Stimulated activated CD4-positive, alpha-beta T cell treated with anti-CD3 and anti-CD28 coated beads, Interleukin-4, amount 100 ng/mL, for 4 hours (primary cell): ENCODE measurements around the gene GOSR2.

Source experiments
- DNase-seq, 2 experiments: peaks; one replicate each; pipeline ENCODE4 v3.0.0-alpha.2; 2020

The GOSR2 gene

DNA sequence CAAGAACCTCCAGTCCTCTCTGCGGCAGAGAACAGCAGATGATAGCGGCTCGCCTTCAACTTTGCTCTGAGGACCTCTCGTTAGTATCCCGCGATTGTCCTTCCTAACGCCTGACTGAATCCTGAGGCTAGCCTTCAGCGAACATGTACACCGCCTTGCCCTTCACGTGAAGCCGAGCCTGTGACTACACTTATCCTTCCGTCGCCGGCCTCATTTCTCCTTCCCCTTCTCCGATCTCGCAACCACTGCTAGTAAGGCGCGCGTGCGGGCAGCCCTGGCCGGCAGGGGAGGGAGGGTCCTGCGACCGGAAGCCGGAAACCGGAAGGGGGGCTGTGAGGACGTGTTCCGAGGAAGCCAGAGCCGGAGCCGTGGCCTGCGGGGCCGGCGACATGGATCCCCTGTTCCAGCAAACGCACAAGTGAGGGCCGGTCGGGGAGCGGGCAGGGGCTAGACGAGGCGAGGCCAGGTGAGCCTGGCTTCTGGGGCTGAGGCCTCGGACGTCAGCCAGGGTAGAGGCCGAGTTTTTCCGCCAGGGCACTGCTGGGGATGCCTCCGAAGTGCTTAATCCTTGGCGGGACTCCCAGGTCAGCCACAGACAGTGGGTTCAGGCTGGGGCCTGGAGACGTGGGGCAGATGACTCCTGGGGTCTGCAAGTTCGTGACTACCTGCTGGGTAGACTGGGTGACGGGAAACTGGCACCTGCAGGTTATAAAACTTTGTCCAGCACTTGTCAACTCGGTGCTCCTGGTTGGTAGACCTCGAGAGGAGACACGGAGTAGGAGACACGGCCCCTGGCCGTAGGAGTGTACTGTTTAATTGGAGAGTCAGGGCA is at the start of gene GOSR2:
Gene GOSR2, plus strand, starts transcription at position 357 of the 832 bp plus-strand sequence. Its CDS starts 33 bp downstream, at position 390.
- peak; percentile 84 to 87 for DNase-seq

DNA sequence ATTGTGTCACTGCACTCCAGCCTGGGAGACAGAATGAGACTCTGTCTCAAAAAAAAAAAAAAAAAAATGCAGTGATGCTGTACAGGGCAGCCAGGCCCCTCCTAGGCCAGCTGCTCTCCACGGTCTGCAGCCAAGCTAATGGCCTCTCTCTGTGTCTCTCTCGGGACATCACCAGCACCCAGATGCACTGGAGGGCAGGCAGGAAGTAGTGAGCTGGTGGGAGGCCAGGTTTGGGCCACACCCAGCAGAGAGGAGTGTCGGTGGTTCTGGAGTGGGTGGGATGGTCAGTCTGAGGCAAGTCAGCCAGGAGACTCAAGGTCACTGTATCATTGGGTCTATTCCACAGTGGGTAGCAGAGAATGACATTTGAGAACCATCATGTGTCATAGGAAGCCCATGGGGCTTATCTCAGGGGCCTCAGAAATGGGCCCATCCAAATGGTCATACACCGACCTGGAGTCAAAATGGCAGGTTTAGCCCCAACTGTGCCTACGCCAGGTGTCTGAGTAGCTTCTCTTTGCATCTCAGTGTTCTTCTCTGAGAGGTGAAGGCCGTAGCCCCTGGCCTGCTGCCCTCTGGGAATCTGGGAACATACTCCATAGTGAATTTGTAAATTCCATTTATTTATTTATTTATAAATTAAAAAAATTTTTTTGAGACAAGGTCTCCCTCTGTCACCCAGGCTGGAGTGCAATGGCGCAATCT is 48.9 kb upstream of the GOSR2 start:
- no peak for DNase-seq

DNA sequence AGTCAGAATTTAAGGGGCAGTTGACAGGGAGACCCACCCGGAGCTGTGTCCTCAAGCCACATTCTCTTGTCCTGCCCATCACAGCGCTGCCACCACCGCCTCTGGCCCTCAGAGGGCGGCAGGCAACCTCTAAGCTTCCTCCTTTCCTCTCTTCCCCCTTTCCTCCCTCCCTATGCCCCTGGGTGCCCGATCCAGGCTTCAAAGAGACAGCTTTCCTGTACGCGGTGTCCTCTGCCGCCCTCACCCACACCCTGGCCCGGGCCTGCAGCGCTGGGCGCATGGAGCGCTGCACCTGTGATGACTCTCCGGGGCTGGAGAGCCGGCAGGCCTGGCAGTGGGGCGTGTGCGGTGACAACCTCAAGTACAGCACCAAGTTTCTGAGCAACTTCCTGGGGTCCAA is 48.1 kb upstream of the GOSR2 start:
- DNase-seq: no peak

DNA sequence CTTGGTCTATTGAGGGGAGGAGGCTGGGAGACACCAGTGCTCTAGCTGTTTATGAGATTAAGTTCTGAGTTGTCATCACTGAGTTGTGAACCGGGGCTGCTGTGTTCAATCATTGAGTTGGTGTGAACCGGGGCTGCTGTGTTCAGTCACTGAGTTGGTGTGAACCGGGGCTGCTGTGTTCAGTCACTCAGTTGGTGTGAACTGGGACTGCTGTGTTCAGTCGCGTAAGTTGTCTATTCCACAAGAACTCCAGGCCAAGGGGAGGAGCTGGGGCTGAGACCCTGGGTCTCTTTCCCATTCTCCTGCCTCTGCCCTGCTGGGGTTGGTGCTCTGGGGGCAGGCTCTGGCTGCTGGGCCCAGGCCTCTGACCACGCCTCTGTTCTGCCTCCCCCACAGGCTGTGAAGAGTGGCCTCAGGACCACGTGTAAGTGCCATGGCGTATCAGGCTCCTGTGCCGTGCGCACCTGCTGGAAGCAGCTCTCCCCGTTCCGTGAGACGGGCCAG is 47.1 kb upstream of the GOSR2 start:
- DNase-seq: no peak

DNA sequence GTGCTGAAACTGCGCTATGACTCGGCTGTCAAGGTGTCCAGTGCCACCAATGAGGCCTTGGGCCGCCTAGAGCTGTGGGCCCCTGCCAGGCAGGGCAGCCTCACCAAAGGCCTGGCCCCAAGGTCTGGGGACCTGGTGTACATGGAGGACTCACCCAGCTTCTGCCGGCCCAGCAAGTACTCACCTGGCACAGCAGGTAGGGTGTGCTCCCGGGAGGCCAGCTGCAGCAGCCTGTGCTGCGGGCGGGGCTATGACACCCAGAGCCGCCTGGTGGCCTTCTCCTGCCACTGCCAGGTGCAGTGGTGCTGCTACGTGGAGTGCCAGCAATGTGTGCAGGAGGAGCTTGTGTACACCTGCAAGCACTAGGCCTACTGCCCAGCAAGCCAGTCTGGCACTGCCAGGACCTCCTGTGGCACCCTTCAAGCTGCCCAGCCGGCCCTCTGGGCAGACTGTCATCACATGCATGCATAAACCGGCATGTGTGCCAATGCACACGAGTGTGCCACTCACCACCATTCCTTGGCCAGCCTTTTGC is 46.5 kb upstream of the GOSR2 start:
- no peak for DNase-seq

DNA sequence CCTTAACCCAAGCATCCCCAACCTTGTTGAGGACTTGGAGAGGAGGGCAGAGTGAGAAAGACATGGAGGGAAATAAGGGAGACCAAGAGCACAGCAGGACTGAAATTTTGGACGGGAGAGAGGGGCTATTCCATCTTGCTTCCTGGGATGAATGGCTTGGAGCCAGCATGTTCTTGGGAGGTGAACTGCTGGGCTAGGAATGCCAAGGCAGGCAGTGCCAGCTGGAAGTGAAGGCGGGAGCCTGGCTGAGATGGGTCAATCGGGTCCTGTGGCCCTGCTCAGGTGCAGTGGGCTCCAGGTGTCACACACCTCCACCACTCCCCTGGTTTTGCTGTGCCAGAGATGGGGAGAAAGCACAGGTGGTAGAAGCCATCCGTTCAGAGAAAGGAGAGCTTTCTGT is 46.0 kb upstream of the GOSR2 start:
- DNase-seq: no peak

DNA sequence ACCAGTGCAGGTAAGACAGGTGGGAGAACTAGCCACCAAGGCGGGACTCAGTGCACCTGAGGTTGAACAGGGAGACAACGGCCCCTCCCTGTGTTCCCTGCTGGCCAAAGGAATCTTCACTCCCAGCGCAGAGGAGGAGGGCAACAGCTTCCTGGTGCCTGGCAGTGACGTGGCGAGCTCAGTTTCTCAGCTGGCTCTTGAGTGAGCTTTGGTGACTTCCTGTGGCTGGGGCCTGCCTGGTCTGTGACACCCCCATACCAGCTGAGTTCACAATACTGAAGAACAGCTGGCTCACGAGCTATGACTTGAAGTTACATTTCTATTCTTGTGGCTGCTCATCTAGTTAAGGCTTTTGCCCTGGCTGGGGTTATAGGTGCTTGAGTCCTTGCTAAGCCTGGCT is 45.5 kb upstream of the GOSR2 start:
- DNase-seq: no peak

DNA sequence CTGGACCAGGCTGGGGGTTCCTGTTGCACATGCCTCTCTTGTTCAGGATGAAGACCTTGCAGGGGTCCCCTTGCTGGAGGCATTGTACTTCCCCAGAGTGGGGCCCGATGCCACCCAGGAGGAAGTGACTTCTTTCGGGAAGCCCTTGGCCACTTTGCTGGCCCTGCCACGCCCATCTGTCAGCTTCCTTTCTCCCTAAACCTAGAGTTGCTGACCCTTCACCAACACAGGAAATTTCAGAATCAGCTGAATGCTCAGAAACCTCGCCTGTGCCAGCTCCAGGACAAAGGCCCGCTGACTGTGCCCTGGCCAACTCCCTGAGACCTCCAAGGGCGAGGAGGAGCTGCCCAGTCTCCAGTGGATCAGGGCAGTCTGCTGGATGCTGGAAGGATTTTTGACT is 44.9 kb upstream of the GOSR2 start:
- DNase-seq: no peak

DNA sequence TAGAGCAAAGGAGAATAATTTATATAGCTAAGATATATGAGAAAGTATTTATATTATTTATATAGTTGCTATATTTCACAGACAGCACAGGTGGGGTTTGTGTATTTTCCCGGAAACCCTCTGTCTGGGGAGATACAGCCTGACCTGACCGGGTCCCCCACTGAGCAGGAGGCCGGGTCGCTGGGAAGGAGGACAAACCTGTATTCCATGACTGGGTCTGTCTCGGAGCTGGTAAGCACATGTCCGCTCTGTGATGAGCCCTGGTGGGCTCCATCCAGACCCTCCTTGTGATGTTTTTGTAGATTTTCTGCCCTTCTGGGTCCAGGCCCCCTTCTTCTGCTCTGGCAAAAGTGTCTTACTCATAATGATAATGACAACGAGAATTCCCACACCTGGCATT is 43.9 kb upstream of the GOSR2 start:
- DNase-seq: no peak

DNA sequence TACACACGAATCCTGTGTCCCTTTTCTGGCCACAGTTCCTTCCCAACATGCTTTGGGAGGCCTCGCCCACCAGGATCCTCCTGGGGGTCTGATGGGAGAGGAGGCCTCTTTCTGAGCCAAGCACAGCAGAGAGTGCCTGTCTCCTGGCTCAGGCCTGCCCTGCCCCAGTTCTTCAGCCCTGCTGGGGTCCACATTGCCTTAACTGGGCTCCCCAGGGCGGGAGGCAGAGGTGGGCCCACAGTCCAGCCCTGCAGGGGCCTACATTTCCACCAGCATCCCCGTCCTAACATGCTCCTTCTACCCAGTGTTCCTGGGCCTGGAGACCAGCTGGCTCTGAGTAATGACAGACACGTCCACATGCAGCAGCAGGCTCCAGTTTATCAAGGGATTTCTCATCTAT is 41.9 kb upstream of the GOSR2 start:
- no peak for DNase-seq

DNA sequence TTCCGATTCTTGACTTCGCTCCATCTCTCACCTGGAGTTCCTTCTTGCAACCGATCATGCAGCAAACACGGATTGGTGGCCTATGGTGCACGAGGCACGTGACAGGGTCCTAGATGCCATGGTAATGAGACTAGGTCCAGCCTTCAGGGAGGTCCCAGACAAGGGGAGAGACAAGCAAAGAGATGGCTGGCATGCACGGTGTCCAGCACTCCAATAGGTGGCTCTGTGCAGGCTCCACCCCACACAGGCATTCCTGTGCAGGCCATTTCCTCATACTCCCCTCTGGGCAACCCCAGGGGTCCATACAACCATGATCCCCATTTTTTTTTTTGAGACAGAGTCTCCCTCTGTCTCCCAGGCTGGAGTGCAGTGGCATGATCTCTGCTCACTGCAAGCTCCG is 40.3 kb upstream of the GOSR2 start:
- no peak for DNase-seq

DNA sequence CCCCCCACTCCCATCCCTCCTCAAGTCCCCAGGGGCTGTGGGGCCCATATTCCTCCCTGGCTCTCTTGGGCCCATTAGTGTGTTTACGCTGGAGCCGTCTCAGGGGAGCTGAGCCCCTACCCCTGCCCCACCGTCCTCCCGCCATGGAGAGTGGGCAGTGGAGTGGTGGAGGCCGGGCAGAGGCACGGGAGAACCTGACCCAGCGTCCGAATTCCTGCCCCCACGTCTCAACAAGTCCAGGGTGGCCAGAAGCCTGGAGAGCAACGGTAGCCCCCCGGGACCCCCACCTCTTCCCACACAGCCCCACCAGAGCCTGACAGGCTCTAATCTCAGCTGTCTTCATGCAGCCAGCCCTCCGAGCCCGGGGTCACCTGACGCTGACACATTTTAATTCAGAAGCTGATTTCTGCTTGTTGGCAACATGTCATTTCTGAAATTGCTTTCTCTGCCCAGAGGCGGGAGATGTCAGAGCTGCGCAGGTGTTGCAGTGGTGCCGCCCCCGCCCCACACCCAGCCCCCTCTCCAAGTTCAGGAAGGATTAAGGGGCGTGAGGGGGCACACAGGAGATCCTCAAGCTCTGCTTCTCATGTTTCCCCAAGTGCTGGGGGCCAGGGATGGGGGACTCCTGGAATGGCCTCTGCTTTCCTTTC is 39.0 kb upstream of the GOSR2 start:
- no peak for DNase-seq

DNA sequence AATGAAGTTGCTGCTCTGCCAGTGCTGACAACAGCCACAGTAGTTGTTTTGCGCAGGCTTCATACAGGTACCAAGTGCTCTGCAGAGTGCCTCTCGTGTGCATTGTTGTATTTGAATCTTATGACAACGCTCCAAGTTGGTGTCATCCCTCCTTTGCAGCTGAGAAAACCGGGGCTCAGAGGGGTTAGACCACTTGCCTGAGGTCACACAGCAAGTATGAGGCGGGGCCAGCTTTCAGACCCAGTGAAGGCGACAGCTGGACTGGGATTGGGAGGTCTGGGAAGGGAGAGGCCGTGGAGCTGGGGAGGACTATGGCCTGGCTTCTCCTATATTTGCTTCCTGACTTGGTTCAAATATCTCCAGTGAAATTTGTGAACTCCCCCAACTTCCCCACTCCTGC is 38.4 kb upstream of the GOSR2 start:
- DNase-seq: no peak

DNA sequence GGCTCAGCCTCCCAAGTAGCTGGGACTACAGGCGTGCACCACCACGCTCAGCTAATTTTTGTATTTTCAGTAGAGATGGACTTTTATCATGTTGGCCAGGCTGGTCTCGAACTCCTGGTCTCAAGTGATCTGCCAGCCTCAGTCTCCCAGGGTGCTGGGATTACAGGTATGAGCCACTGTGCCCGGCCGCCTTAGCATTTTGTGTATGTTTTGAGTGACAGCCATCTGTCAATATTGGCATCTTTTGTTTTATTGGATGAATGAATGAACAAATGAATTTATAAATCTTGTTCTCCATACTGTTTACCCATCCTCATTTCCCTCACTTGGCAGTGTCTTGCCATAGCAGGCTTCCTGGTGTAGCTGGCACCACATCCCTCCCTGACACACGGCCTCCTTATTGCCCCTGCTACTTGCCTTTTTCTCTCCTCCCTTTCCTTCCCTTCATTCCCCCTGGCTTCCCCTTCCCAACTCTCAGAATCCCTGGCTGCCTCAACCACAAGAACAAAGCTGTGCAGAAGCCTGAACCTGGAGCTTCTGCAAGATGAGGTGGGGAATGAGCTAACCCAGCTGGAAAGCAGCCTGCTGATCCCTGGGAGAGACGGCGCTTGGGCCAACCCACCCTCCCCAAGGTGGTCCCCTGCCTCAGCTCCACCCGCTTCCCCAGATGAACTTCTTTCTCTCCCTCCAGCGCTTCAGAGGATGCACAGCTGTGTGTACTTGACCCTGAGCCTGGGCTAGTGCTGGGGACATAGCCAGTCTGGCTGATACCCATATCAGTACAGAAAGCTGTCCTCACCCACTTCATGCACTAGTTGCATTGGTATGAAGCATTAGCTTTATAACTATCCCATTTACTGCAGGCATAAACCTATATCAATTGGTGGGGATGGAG is 37.3 kb upstream of the GOSR2 start:
- no peak for DNase-seq

DNA sequence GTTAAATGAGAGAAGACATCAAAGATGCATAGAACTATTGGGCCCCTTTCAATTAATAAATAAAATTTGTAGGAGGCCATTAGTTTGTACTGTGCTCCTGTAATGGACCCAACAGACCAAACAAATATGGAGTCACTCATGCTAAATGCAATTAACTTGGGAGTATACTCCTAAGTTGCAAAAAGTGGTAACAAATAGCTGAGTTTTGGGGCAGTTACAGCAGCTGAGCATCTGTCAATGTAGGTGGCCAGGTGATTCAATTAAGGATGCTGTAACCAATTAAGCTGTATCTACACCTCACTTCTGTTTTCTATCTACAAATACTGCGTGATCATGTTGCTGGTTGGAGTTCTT is 36.7 kb upstream of the GOSR2 start:
- DNase-seq: no peak

DNA sequence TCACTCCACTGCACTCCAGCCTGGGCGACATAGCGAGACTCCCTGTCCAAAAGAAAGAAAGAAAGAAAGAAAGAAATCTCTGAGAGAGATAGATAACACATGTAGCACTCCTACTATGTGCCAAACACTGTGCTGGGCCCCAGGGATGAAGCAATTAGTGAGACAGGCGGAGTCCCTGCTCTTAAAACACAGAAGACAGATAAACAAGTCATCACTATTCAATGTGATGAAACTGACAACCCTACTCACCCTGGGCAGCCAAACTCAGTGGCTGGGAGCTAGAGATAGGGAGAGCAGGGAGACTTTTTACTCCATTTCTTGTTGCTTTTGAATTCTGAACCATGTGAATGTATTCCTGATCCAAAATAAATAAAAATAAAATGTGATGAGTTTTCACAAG is 35.2 kb upstream of the GOSR2 start:
- no peak for DNase-seq

DNA sequence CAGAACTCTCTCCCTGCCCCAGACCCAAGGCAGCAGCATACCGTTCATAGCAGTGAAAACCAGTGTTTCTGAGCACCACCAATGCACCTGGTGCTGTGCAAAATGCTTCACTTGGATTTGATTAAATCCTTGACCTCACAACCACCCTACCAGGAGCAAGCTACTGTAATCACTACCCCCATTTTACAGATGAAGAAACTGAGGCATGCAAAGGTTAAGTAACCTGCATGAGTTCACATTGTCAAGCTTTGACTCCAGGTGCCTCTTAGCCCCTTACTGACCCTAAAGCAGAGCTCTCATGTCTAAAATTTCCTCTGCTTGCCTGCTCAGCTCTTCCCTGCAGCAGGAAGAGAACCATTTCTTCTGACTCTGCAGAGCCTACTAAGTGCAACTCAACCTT is 34.2 kb upstream of the GOSR2 start:
- no peak for DNase-seq

DNA sequence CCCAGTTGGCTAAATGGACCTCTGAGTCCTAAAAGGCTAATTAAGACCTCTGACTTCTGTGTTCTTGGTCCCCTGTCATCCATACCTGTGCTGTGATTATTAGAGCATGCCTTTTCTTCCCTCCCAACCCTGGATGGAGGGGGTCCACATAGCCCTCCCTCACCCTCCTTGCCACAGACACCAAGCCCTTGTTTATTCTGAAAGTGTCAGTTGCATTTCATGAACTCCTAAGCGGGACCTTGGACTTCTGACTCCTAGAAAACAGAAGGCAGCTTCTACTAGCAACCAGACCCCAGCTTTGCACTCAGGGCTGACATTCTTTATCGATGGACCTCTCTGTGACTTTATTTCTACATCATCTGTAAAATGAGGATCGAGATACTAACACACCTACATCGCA is 33.4 kb upstream of the GOSR2 start:
- DNase-seq: no peak

DNA sequence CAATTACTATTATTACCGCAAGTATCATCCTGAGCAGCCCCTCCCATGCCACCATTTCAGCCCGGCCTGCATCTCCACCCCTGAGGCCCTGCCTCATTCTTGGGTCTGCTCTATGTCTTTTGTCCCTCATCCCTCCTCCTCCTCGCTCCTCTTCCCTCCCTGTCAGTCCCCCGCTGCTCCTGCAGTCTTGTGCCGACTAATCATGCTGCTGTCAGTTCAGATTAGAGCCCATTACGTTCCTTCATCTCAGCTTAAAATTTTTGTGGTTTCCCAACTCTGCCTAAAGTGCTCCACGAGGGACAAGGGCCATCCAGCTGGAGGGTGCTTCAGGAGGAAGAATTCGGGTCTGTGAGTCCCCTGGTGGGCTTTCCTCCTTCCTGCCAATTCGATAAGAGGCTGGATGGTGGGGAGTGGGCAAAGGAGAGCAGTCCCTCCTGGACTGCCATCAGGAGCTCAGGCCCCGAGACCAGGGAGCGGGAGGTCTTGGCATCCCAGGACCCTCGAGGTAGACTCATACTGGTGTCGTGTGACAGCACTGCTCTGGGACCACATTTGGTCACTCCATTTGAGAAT is 32.9 kb upstream of the GOSR2 start:
- no peak for DNase-seq

DNA sequence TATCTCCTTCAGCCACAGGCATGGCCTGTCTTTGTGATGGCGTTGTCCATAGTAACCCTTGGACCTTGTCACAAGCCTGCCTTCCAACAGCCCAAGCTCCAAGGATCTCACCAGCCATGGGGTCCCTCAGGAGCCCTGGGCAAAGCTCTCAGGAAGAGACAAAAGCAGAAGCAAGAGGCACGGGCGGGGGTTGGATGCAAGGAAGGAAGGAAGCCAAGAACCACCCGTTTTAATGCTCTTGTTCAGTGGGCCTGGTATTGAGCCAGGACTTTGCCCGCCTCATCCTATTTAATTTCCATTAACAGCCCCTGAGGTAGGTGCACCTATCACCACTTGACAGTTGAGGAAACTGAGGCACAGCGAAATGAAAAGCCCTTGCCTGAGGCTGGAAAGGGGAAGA is 32.3 kb upstream of the GOSR2 start:
- no peak for DNase-seq

DNA sequence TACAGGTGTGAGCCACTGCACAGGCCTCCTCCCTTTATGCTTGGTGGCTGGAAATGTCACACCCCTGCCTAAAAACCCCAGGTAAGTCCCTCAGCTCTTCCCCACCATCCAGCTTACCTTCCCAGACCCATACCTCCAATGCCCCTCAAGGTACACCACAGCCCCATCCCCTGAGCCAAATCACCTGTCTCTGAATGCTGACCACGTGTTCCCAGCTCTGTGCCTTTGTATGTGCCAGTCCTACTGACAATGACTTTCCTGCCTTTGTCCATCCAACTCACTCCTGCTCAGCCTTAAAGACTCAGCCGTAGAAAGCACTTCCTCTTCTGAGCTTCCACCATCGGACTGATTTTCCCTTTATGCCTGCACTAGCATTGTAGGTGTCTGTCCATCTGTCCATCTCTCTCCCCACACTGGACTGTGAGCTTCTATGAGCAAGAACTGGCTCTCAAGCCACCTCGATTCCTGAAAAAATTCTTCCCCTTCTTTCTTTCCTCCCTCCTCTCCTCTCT is 30.7 kb upstream of the GOSR2 start:
- no peak for DNase-seq

DNA sequence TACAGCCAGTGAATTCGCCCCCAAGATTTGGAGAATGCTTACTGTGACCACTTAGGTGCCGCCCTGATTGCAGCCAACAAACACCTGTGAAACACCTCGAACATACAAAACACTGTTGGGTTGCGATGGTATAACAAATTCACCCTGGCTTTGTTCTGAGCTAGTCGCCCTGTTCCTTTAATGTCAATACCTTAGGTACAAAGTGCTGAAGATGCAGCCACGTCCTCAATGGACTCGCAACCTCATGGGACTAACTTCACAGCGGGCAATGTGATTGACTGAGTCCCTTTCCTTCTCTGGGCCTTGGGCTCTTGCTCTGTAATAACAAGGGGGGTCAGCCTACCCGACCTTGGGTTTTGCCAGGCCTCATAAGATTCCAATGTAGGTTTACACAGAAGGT is 28.9 kb upstream of the GOSR2 start:
- DNase-seq: no peak
